Mammary epithelial cell (primary cell): ENCODE results near the gene KRTCAP2.

ENCODE experiments used
- CTCF ChIP-seq, 2 donors: IDR thresholded peaks in 1 of 2; conservative IDR thresholded peaks in 1 of 2; 2 replicates each; pipeline ENCODE4 v1.5.1; 2011 to 2012; ENCODE audit warnings: inconsistent platforms in 2 of 2, low read length in 2 of 2, mild to moderate bottlenecking in 2 of 2, control low read depth in 1 of 2, low read depth in 1 of 2; ENCODE audit not compliant: insufficient read depth in 1 of 2; ENCODE audit errors: extremely low read depth in 1 of 2
- EZH2 ChIP-seq: IDR thresholded peaks from 2 replicates; pipeline ENCODE4 v1.6.1; 2012; ENCODE audit warnings: low read length, inconsistent platforms, borderline replicate concordance

- no peak for TF ChIP-seq EZH2
- TF ChIP-seq CTCF (conservative IDR thresholded peaks at IDR 0.05 in 1 of 2, IDR thresholded peaks at IDR 0.05 in 1 of 2; ENCODE audit: extremely low read depth in 1 of 2, insufficient read depth in 1 of 2, low read depth in 1 of 2, low read length in 2 of 2) = no peak
Observed at GRCh38 chr1:155202731-155203515, 29.8 kb upstream of the KRTCAP2 start.
